Stimulated activated CD8-positive, alpha-beta memory T cell treated with anti-CD3 and anti-CD28 coated beads, Interleukin-2, amount 100 ng/mL, for 1 hour (primary cell): ENCODE measurements around the gene UCHL5.

Experiments
- DNase-seq, 2 donors: peaks; one replicate each; pipeline ENCODE4 v3.0.0-alpha.2; 2020; ENCODE audit warnings: low read depth in 2 of 2

Gene UCHL5

GRCh38 chr1:193059282-193060114 is at the start of gene UCHL5, which contains the start of gene RO60:
Gene UCHL5 (minus strand): TSS chr1:193059360. CDS start chr1:193059260, 100 bp downstream.
Gene RO60 (plus strand): TSS chr1:193059612. CDS start chr1:193069055, 9,443 bp downstream.
- DNase-seq: peak; percentile 84 to 86

DNA sequence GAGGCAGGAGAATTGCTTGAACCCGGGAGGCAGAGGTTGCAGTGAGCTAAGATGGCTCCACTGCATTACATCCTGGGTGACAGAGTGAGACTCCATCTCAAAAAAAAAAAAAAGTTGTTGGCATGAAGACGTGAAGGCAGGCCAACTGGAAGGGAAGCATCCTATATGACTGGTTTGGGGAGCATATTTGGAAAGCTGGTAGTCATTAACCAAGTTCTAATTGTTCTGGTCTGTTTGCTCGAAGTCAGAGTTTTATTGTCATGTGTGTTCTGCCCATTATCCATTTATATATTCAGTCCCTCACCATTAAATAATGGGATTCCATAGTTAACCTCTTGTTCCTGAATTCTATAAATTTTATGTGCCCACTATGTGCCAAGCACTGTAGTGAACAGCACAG is 49.3 kb upstream of the UCHL5 start:
- no peak for DNase-seq

- no peak for DNase-seq
Observed at GRCh38 chr1:193105821-193106177, 46.6 kb upstream of the UCHL5 start.

DNA sequence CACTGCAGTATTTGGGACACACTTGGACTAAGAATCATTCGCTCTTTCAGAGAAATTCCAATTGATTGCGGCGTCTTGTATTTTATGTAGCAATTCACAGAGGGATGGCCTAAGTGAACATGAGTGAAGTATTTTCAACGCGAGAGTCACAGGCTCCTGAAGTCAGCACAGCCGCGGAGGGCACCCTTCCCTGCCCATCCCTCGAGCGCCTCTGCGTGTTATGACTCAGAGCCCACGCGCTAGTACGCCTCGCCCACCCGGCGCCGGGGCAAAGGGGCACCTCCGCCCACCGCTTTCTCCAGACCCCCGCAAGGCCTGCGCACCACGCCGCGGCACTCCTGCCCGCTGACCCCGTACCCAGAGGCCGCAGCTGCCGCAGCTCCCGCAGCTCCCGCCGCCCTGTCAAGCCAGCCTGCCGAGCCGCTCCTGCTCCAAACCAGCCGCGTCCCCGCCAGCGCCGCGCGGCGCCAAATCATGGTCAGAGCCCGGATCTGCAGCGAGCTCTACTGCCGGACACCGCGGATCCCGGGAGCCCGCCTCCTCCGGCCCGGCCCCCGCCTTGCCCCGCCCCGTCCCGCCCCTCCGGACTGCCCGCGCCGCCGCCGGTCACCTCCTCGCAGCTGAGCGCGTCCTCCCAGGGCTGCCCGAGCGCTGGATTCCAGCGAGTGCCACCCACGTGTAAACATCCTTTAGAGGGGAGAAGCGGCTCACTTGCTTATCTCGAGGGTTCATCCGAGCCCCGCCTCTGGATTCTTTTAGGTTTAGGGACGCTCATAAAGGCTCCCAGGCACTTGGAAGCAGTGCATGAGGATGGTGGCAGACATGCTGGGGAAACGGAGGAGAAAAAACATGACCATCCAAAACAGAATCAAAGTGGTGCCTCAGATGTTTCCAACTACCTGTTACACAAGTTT is 46.0 kb upstream of the UCHL5 start, which contains the start of gene GLRX2:
Gene GLRX2, minus strand, starts transcription at position 508 of the 914 bp plus-strand sequence. Its CDS starts 32 bp downstream, at position 476.
- peak; percentile 40 to 47 for DNase-seq

GRCh38 chr1:193104502-193104906 is 45.3 kb upstream of the UCHL5 start:
- no peak for DNase-seq

- no peak for DNase-seq
Observed at GRCh38 chr1:193103759-193104501, 44.8 kb upstream of the UCHL5 start.

- no peak for DNase-seq
Observed at GRCh38 chr1:193102662-193103061, 43.5 kb upstream of the UCHL5 start.

DNA sequence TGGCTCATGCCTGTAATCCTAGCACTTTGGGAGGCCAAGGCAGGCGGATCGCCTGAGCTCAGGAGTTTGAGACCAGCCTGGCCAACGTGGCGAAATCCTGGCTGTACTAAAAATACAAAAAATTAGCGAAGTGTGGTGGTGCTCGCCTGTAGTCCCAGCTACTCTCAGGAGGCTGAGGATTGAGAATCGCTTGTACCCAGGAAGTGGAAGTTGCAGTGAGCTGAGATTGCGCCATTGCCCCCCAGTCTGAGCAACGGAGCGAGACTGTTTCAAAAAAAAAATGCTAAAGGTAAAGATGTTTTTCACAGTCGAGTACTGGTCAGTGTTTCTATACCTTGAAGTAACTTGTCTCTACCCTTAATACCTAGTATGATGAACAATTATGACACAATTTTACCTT is 35.0 kb upstream of the UCHL5 start:
- no peak for DNase-seq

GRCh38 chr1:193090865-193091264 is 31.7 kb upstream of the UCHL5 start:
- DNase-seq: no peak

GRCh38 chr1:193087893-193088292 is 28.7 kb upstream of the UCHL5 start:
- no peak for DNase-seq

DNA sequence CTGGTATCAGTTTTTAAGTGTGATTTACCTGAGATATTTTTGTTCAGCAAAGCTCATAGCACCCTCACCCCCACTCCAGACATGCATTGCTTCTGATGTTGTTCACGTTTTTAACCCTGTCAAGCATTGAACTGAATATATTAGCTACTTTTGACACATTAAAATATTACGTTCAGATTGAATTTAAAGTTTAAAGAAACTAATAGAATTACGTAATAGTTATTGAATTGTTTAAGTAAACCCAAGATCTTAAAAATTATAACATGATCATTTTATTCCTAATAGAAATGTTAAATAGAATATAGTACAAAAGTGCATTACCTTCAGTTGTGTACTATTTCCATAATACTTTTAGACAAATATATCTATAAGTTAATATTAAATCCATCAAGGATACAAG is 27.2 kb upstream of the UCHL5 start:
- no peak for DNase-seq

GRCh38 chr1:193085263-193085662 is 26.1 kb upstream of the UCHL5 start:
- DNase-seq: no peak

DNA sequence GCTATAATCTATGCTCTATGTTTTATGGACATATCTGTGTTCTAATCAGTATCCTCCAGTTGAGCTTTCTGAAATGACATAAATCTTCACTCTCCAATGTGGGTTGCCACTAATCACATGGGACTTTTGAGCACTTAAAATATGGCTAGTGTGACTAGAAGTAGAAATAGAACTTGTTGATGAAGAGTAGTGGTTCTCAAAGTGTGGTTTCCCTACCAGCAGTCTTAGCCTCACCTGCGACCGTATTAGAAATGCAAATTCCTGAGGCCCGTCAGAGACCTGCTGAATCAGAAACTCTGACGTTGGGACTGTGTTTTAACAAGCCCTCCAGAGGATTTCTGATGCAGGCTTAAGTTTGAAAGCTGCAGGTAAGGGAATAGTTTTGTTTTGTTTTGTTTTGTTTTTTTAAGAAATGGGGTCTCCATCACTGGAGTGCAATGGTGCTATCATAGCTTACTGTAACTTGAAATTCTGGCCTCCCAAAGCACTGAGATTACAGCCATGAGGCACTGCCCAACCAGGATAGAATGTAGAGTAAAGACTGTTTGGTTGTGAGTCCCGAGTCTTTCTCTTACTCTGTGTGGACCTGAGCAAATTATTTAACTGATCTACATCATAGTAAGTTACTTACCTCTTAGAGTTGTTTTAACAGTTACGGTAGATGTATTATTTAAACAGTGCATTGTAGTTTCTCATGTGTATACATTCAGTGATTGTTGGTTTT is 24.4 kb upstream of the UCHL5 start:
- no peak for DNase-seq

DNA sequence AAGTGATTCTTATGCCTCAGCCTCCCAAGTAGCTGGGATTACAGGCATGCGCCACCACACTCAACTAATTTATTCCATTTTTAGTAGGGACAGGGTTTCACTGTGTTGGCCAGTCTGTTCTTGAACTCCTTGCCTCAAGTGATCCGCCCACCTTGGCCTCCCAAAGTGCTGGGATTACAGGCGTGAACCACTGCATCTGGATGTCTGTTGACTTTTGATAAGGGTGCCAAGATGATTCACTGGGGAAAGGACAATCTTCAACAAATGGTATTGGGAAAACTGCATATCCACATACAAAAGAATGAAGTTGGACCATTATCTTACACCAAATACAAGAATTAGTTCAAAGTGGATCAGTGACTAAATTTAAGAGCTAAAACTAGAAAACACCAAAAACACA is 20.0 kb upstream of the UCHL5 start:
- no peak for DNase-seq

GRCh38 chr1:193077991-193078390 is 18.8 kb upstream of the UCHL5 start:
- DNase-seq: no peak

DNA sequence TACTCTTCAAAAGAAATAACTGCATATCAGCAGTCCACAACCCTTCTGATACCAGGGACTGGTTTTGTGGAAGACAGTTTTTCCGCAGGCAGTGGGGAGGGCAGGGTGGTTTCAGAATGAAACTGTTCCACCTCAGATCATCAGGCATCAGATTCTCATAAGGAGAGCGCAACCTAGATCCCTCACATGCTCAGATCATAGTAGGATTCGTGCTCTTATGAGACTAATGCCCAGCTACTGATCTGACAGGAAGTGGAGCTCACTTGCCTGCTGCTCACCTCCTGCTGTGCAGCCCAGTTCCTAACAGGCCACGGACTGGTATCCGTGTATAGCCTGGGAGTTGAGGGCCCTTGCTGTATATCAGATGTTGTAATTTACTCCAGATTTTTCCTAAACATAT is 11.8 kb upstream of the UCHL5 start:
- peak in 1 of 2 donors; percentile 2 for DNase-seq

DNA sequence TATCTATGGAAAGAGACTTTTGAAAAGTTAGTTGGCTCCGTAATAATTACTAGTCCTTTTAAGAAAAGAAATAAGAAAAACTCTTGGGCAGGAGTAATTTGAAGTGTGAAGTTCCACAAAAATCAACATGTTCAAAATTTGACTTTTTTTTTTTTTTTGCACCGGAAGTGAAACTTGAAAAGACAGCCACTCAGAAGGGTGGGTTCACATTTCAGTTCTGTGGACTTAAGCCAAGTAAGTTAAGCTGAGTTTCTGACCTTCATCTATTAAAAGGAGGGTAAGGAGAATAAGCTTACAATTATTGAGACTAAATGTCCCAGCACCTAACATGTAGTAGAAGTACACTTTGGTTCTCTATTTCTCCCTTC is 11.2 kb upstream of the UCHL5 start:
- no peak for DNase-seq

- DNase-seq: no peak
Observed at GRCh38 chr1:193069748-193070385, 10.7 kb upstream of the UCHL5 start.

DNA sequence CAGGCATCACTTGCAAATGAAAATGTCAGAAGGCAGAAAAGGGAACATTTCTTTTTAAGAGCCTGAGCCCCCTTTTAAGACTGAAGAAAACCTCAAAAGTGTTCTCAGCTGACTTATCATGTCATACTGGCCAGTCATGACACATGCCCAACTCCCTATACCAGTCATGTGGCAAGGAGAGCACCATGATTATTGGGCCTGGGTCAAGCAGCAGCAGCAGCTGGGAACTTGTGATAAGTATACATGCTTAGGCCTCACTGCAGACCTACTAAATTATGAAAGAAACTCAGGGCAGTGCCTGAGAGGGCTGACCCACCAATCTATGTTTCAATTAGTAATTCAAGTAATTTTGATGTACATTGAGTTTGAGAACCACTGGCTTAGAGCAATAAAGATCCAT is 8.9 kb upstream of the UCHL5 start:
- no peak for DNase-seq

- no peak for DNase-seq
Observed at GRCh38 chr1:193066606-193067005, 7.4 kb upstream of the UCHL5 start.

DNA sequence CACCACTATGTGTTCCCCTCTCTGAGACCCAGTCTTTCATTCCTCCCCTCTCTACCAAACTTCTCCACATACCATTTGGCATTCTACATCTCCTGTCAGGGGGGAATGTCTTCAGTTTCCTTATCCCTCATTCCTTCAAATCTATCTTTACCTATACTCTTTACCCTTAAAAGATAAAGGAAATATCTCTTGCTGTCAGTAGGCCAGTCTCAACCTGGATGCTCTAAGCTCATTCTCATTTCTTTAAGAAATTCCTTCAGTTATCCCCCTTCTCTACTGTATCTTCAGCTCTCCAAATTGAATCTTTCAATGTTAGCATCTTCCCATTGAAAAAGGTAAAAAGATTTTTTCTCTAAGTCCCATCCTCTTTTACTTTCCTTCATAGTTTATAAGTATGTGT is 6.8 kb upstream of the UCHL5 start:
- DNase-seq: no peak
